HepG2 (cell line): Measurements from ENCODE around the gene GPRC5D. TPM values are rescaled to one million over a fixed set of nuclear protein-coding genes. Genes with fewer than 3 reads are reported as not detected.

Experiments used
- ATAC-seq: fragments of 200-7000 bp; cut with Tn5 transposase; 3 replicates; pipeline ENCODE4 v1.9.1; 2020; ENCODE audit warnings: mild to moderate bottlenecking, moderate library complexity
- BruUV-seq: library from RNA; stranded (reverse); fragments of 400-500 nt; replicated peaks from 2 replicates; lab custom pipeline; 2021; lab: Mats Ljungman, UMichigan
- CTCF ChIA-PET: fragments of 300-600 bp; formaldehyde crosslinking; extraction: SDS; loops from one replicate; lab custom pipeline; 2021; ENCODE audit warnings: low total read pairs, inconsistent platforms, low intra/inter-chr PET ratio; lab: Yijun Ruan, JAX
- POLR2A ChIA-PET: fragments of 350-600 bp; sonication (Branson Sonifier 250); formaldehyde crosslinking; loops from one replicate; lab custom pipeline; 2020; ENCODE audit warnings: antibody characterized with exemption, inconsistent platforms; lab: Yijun Ruan, JAX
- DNase-seq: peaks from one replicate; pipeline ENCODE4 v3.0.0-alpha.2; 2015; ENCODE audit warnings: low spot score
- FAIRE-seq: peaks from 3 replicates; lab custom pipeline; 2011; peaks lifted over from hg19 to GRCh38; lab: Jason Lieb, UNC
- H2AFZ ChIP-seq: one replicate; pipeline ENCODE4 v1.6.1; 2011; ENCODE audit warnings: low read length, inconsistent platforms
- H3K27ac ChIP-seq: fragments of 300-600 bp; 3 replicates; pipeline ENCODE4 v1.8.0; 2011; ENCODE audit warnings: mixed run types, mild to moderate bottlenecking, mixed read lengths, low read length, inconsistent platforms; ENCODE audit not compliant: insufficient read depth; ENCODE audit errors: extremely low read length
- H3K27me3 ChIP-seq, 2 experiments: fragments of 200-600 bp in 1 of 2; 2 replicates in 1 of 2; 3 replicates in 1 of 2; pipeline versions ENCODE4 v1.6.0 to v1.8.0; 2011; ENCODE audit warnings: low read length in 2 of 2, mild to moderate bottlenecking in 2 of 2, moderate library complexity in 2 of 2, inconsistent platforms in 1 of 2; ENCODE audit not compliant: insufficient read depth in 2 of 2, control insufficient read depth in 1 of 2
- H3K36me3 ChIP-seq, 2 experiments: fragments of 200-600 bp in 1 of 2; replicated peaks in 1 of 2; 2 replicates in 1 of 2; 3 replicates in 1 of 2; pipeline versions ENCODE4 v1.5.1 to v1.8.0; 2011; ENCODE audit warnings: low read length in 2 of 2, inconsistent platforms in 1 of 2; ENCODE audit not compliant: insufficient read depth in 2 of 2, control insufficient read depth in 1 of 2
- H3K4me1 ChIP-seq: 2 replicates; pipeline ENCODE4 v1.5.1; 2012; ENCODE audit warnings: low read length, inconsistent platforms; ENCODE audit not compliant: insufficient read depth
- H3K4me2 ChIP-seq: 2 replicates; pipeline ENCODE4 v1.6.0; 2011; ENCODE audit warnings: low read depth, low read length, inconsistent platforms
- H3K4me3 ChIP-seq, 3 experiments: fragments of 200-600 bp in 1 of 3; sonication (generic), shearing (Covaris generic) in 1 of 3; replicated peaks in 1 of 3; 2 replicates each; pipeline ENCODE4 v1.5.1; 2011 to 2016; ENCODE audit warnings: low read length in 3 of 3, inconsistent platforms in 2 of 3, low read depth in 2 of 3, mild to moderate bottlenecking in 2 of 3, control low read depth in 1 of 3, mixed read lengths in 1 of 3; ENCODE audit not compliant: insufficient read depth in 1 of 3
- H3K79me2 ChIP-seq: one replicate; pipeline ENCODE4 v1.6.1; 2011; ENCODE audit warnings: low read length, inconsistent platforms; ENCODE audit not compliant: insufficient read depth
- H3K9ac ChIP-seq: 2 replicates; pipeline ENCODE4 v1.6.0; 2011; ENCODE audit warnings: mild to moderate bottlenecking, low read depth, low read length, inconsistent platforms; ENCODE audit not compliant: insufficient read depth
- H3K9me3 ChIP-seq: 2 replicates; pipeline ENCODE4 v1.5.1; 2012; ENCODE audit warnings: mild to moderate bottlenecking, low read length
- H4K20me1 ChIP-seq: 2 replicates; pipeline ENCODE4 v1.6.0; 2011; ENCODE audit warnings: inconsistent platforms, mild to moderate bottlenecking, low read length, moderate library complexity; ENCODE audit not compliant: insufficient read depth
- AHR ChIP-seq: IDR thresholded peaks from 2 replicates; pipeline ENCODE4 v1.6.1; 2018; ENCODE audit warnings: missing genetic modification reagents, missing compliant biosample characterization
- EEA1 ChIP-seq: sonication (generic); formaldehyde crosslinking; IDR thresholded peaks from 2 replicates; pipeline ENCODE4 v1.5.1; 2020; ENCODE audit warnings: mild to moderate bottlenecking, missing genetic modification reagents, borderline replicate concordance
- NR2C2 ChIP-seq: sonication (generic); formaldehyde crosslinking; IDR thresholded peaks from 2 replicates; pipeline ENCODE4 v1.4.0; 2020; ENCODE audit warnings: missing genetic modification reagents, mild to moderate bottlenecking, moderate library complexity, borderline replicate concordance
- POLR2G ChIP-seq: fragments of 200-400 bp; formaldehyde crosslinking; IDR thresholded peaks from 2 replicates; pipeline ENCODE4 v1.6.1; 2018; ENCODE audit warnings: mild to moderate bottlenecking, low read depth, low read length, moderate library complexity
- THAP11 ChIP-seq: IDR thresholded peaks from 2 replicates; pipeline ENCODE4 v1.6.1; 2016; ENCODE audit warnings: missing biosample characterization, missing genetic modification reagents
- ZFP37 ChIP-seq: sonication (generic); formaldehyde crosslinking; IDR thresholded peaks from 2 replicates; pipeline ENCODE4 v1.4.0; 2020; ENCODE audit warnings: missing genetic modification reagents, borderline replicate concordance
- ZNF292 ChIP-seq: sonication (generic); formaldehyde crosslinking; IDR thresholded peaks from 2 replicates; pipeline ENCODE4 v1.8.1; 2022; ENCODE audit warnings: mild to moderate bottlenecking, low read depth, missing genetic modification reagents, borderline replicate concordance
- ZNF44 ChIP-seq: sonication (generic); formaldehyde crosslinking; IDR thresholded peaks from 2 replicates; pipeline ENCODE4 v1.5.1; 2020; ENCODE audit warnings: mild to moderate bottlenecking, missing genetic modification reagents
- WGBS: methylation state at CpG from one replicate; pipeline ENCODE4 v1.1.6; 2017; ENCODE audit warnings: low lambda C conversion rate; 5-methylcytosine and 5-hydroxymethylcytosine counted together
- in situ Hi-C: cut with HindIII; loops from 2 replicates; pipeline ENCODE4 v1.10.0; 2017; ENCODE audit warnings: low pct_unique_long_range_greater_than_20kb; ENCODE audit not compliant: extremely low pct_ligation_motif_present
- intact Hi-C: fragments of 100-400 bp; cut with micrococcal nuclease; formaldehyde crosslinking; loops from one replicate; pipeline ENCODE4 v1.10.0; 2022; ENCODE audit not compliant: unreplicated experiment
- polyA plus RNA-seq, 8 experiments: library from polyadenylated mRNA; depleted of rRNA in 3 of 8; stranded (reverse) in 7 of 8; unstranded in 1 of 8; fragments of >200 nt; fragmentation: Illumina TruSeq in 4 of 8; extraction: Trizol in 4 of 8; gene quantifications; 2 replicates each; pipeline versions ENCODE4 v1.2.1 to v1.2.3, GENCODE V29; 2011 to 2016; ENCODE audit warnings: low read depth in 4 of 8, missing spikeins in 1 of 8, mixed read lengths in 1 of 8; ENCODE audit not compliant: insufficient read depth in 1 of 8
- total RNA-seq, 5 experiments: library from RNA; depleted of rRNA; stranded (reverse); fragments of >200 nt; fragmentation: Illumina TruSeq; extraction: Trizol; gene quantifications; 2 replicates each; pipeline ENCODE4 v1.2.3, GENCODE V29; 2016; ENCODE audit warnings: low read depth in 1 of 5
- TF ChIP-seq, protein P1 (sequence below): IDR thresholded peaks from 2 replicates; pipeline ENCODE4 v1.6.1; 2012; ENCODE audit warnings: inconsistent platforms
- TF ChIP-seq, protein P2 (sequence below): sonication (generic); formaldehyde crosslinking; IDR thresholded peaks from 2 replicates; pipeline ENCODE4 v1.5.0; 2020; ENCODE audit warnings: missing genetic modification reagents
- TF ChIP-seq, protein P3 (sequence below): sonication (generic); formaldehyde crosslinking; IDR thresholded peaks from 2 replicates; pipeline ENCODE4 v1.4.0; 2020; ENCODE audit warnings: mild to moderate bottlenecking, missing genetic modification reagents, borderline replicate concordance
- TF ChIP-seq, protein P4 (sequence below): IDR thresholded peaks from 2 replicates; pipeline ENCODE4 v1.6.1; 2016; ENCODE audit warnings: low read depth, borderline replicate concordance

Gene GPRC5D
- total and polyA plus RNA-seq, 2 of the 13 experiments (the other 11 are each of a cell fraction or from before 2014, with no cell fraction given) = not detected

DNA sequence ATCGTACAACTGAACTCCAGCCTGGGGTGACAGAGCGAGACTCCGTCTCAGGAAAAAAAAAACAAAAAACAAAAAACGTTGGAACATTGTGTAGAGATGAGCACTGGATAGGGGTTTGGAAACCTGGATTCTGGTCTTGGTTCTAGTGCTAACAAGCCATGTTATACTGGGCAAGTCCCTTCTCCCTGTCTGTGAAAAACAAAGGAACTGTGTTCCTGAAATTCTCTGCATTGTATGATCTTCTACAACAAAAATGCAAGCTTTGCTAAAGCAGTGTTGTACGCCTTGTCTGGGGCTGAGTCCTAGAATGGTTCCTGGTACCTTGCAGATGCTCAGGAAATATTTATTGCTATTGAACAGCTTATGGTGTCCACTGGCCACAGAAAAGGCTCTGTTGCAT lies 13.4 kb downstream of the GPRC5D start:
- H3K9me3 ChIP-seq = no peaks in the 10 kb centered on the region
- no peaks in the 10 kb centered on the region; a peak in 1 of 5 replicates for H3K27me3 ChIP-seq
- no peak overlapping the region for H3K9ac ChIP-seq
- DNase-seq (no peak), ATAC-seq (no peak)
- H3K27ac ChIP-seq = no peak overlapping the region
- no TSS peak for BruUV-seq
- no peak overlapping the region for H3K4me2 ChIP-seq
- H2AFZ ChIP-seq = no peak overlapping the region
- no peak overlapping the region for H3K4me3 ChIP-seq
- ChIA-PET CTCF (no interaction called here), POLR2A (no interaction called here)
- 82% methylated on average over 5 of the region's 5 CpGs for WGBS
- in situ Hi-C loops = no loop called here
- peaks cover 0 to 4% of the 10 kb centered on the region in 2 experiments; a peak in 1 of 5 replicates for H3K36me3 ChIP-seq
- H3K4me1 ChIP-seq = peaks cover under 1% of the 10 kb centered on the region
- H4K20me1 ChIP-seq = no peaks in the 10 kb centered on the region
- TF ChIP-seq THAP11 (CRISPR knock-in tag) = no peak
- TF ChIP-seq, all 625 proteins: peak for 0
- FAIRE-seq = no peak
- H3K79me2 ChIP-seq = no peaks in the 10 kb centered on the region
- intact Hi-C loops = no loop called here

DNA sequence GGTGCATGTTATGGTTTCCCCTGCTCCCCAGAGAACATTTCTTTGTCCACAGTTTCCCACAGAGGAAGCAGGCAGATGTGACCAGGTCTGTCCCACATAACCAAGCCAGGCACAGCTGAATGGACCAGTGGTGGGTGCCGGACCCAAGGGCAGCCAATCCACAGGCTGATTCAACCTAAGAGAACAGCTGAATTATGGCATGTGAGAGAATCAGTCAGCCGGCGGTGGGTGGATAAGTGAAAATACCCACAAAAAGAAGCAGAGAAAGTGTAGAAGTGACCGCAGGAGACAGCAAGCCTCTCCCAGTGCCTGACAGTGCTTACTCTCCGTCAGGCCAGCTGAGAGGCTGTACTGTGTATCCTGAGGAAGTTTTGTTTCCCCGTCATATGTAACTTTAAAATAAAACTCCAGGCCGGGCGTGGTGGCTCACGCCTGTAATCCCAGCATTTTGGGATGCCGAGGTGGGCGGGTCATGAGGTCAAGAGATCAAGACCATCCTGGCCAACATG lies 14.9 kb downstream of the GPRC5D start:
- FAIRE-seq (no peak), DNase-seq (no peak), ATAC-seq (no peak)
- 98% methylated on average over 11 of the region's 11 CpGs for WGBS
- H3K4me3 ChIP-seq = no peak overlapping the region
- no TSS peak for BruUV-seq
- no peak overlapping the region for H3K27ac ChIP-seq
- H3K4me1 ChIP-seq = no peaks in the 10 kb centered on the region
- ChIA-PET POLR2A (no interaction called here), CTCF (no interaction called here)
- H3K9ac ChIP-seq = no peak overlapping the region
- H2AFZ ChIP-seq = no peak overlapping the region
- H3K36me3 ChIP-seq = peaks cover 0 to 4% of the 10 kb centered on the region in 2 experiments; a peak in 1 of 5 replicates
- no peaks in the 10 kb centered on the region; a peak in 1 of 5 replicates for H3K27me3 ChIP-seq
- no peaks in the 10 kb centered on the region for H3K9me3 ChIP-seq
- in situ Hi-C loops = no loop called here
- intact Hi-C loops = no loop called here
- no peak overlapping the region for H3K4me2 ChIP-seq
- no peaks in the 10 kb centered on the region for H3K79me2 ChIP-seq
- no peaks in the 10 kb centered on the region for H4K20me1 ChIP-seq
- TF ChIP-seq EEA1 (CRISPR knock-in tag) = no peak
- no peak for TF ChIP-seq ZNF292
- TF ChIP-seq, protein P1, sequence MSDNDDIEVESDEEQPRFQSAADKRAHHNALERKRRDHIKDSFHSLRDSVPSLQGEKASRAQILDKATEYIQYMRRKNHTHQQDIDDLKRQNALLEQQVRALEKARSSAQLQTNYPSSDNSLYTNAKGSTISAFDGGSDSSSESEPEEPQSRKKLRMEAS = no peak
- TF ChIP-seq, protein P2, sequence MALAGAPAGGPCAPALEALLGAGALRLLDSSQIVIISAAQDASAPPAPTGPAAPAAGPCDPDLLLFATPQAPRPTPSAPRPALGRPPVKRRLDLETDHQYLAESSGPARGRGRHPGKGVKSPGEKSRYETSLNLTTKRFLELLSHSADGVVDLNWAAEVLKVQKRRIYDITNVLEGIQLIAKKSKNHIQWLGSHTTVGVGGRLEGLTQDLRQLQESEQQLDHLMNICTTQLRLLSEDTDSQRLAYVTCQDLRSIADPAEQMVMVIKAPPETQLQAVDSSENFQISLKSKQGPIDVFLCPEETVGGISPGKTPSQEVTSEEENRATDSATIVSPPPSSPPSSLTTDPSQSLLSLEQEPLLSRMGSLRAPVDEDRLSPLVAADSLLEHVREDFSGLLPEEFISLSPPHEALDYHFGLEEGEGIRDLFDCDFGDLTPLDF (CRISPR knock-in tag) = no peak
- TF ChIP-seq, protein P3, sequence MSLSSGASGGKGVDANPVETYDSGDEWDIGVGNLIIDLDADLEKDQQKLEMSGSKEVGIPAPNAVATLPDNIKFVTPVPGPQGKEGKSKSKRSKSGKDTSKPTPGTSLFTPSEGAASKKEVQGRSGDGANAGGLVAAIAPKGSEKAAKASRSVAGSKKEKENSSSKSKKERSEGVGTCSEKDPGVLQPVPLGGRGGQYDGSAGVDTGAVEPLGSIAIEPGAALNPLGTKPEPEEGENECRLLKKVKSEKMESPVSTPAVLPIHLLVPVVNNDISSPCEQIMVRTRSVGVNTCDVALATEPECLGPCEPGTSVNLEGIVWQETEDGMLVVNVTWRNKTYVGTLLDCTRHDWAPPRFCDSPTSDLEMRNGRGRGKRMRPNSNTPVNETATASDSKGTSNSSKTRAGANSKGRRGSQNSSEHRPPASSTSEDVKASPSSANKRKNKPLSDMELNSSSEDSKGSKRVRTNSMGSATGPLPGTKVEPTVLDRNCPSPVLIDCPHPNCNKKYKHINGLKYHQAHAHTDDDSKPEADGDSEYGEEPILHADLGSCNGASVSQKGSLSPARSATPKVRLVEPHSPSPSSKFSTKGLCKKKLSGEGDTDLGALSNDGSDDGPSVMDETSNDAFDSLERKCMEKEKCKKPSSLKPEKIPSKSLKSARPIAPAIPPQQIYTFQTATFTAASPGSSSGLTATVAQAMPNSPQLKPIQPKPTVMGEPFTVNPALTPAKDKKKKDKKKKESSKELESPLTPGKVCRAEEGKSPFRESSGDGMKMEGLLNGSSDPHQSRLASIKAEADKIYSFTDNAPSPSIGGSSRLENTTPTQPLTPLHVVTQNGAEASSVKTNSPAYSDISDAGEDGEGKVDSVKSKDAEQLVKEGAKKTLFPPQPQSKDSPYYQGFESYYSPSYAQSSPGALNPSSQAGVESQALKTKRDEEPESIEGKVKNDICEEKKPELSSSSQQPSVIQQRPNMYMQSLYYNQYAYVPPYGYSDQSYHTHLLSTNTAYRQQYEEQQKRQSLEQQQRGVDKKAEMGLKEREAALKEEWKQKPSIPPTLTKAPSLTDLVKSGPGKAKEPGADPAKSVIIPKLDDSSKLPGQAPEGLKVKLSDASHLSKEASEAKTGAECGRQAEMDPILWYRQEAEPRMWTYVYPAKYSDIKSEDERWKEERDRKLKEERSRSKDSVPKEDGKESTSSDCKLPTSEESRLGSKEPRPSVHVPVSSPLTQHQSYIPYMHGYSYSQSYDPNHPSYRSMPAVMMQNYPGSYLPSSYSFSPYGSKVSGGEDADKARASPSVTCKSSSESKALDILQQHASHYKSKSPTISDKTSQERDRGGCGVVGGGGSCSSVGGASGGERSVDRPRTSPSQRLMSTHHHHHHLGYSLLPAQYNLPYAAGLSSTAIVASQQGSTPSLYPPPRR = no peak
- no peak for TF ChIP-seq AHR (CRISPR knock-in tag)
- TF ChIP-seq ZFP37 (CRISPR knock-in tag) = no peak
- no peak for TF ChIP-seq ZNF44 (CRISPR knock-in tag)
- TF ChIP-seq, protein P4, sequence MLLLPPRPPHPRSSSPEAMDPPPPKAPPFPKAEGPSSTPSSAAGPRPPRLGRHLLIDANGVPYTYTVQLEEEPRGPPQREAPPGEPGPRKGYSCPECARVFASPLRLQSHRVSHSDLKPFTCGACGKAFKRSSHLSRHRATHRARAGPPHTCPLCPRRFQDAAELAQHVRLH = no peak
- no peak for TF ChIP-seq POLR2G
- TF ChIP-seq NR2C2 = no peak
